Measurements from ENCODE around the gene SEC16A.

The SEC16A gene

GRCh38 chr9:136482793-136483588, at the start of gene SEC16A:
Gene SEC16A, minus strand, starts transcription at chr9:136483040. Its CDS starts 5,425 bp downstream, at chr9:136477615.
- peak; percentile 100 for DNase-seq

GRCh38 chr9:136531904-136532798, 49.3 kb upstream of the SEC16A start:
- DNase-seq, result no peak

- DNase-seq, result no peak
These were observed 48.5 kb upstream of the SEC16A start for GRCh38 chr9:136531186-136531903.

GRCh38 chr9:136530461-136531089, 47.7 kb upstream of the SEC16A start:
- no peak for DNase-seq

- DNase-seq, result no peak
These were observed 46.9 kb upstream of the SEC16A start for GRCh38 chr9:136529516-136530460.

- DNase-seq, result no peak
These were observed 46.0 kb upstream of the SEC16A start for GRCh38 chr9:136528716-136529341.

GRCh38 chr9:136527721-136528710, 45.2 kb upstream of the SEC16A start:
- no peak for DNase-seq

- no peak for DNase-seq
These were observed 44.3 kb upstream of the SEC16A start for GRCh38 chr9:136527131-136527530.

- DNase-seq, result no peak
These were observed 43.8 kb upstream of the SEC16A start for GRCh38 chr9:136526625-136527066.

- DNase-seq, result no peak
These were observed 43.1 kb upstream of the SEC16A start for GRCh38 chr9:136525841-136526499.

- DNase-seq, result no peak
These were observed 42.4 kb upstream of the SEC16A start for GRCh38 chr9:136525207-136525606.

- DNase-seq, result no peak
These were observed 39.7 kb upstream of the SEC16A start for GRCh38 chr9:136522314-136523237.

- DNase-seq, result no peak
These were observed 38.7 kb upstream of the SEC16A start for GRCh38 chr9:136521537-136521936.

GRCh38 chr9:136520053-136520540, 37.3 kb upstream of the SEC16A start:
- no peak for DNase-seq

- DNase-seq, result no peak
These were observed 36.6 kb upstream of the SEC16A start for GRCh38 chr9:136519263-136520052.

GRCh38 chr9:136518623-136519022, 35.8 kb upstream of the SEC16A start:
- DNase-seq, result no peak

- DNase-seq, result no peak
These were observed 35.1 kb upstream of the SEC16A start for GRCh38 chr9:136517950-136518349.
